ENCODE measurements around the gene RELT.

RELT gene

GRCh38 chr11:73345481-73346160, 30.6 kb upstream of the RELT start:
- Histone ChIP-seq H2AFZ (ENCODE audit: low read depth, low read length, severe bottlenecking) (no peak overlapping the region), H3K27ac (ENCODE audit: low read depth, low read length) (no peak overlapping the region), H3K9me3 (ENCODE audit: insufficient read depth, low read length) (no peaks in the 10 kb centered on the region), H3K4me3 (ENCODE audit: insufficient read depth, low read length, poor library complexity, severe bottlenecking) (no peak overlapping the region), H3F3A (ENCODE audit: insufficient read depth) (no peaks in the 10 kb centered on the region), H4K20me1 (ENCODE audit: low read depth, low read length) (no peaks in the 10 kb centered on the region), H3K36me3 (ENCODE audit: low read length) (no peaks in the 10 kb centered on the region), H3K9ac (ENCODE audit: low read length) (no peak overlapping the region), H3K4me2 (ENCODE audit: low read depth, low read length, poor library complexity, severe bottlenecking) (no peak overlapping the region), H3K27me3 (ENCODE audit: low read length) (no peaks in the 10 kb centered on the region), H3K79me2 (ENCODE audit: insufficient read depth, low read length) (no peaks in the 10 kb centered on the region), H3K9me2 (replicated peaks; ENCODE audit: insufficient read depth, low read length) (no peaks in the 10 kb centered on the region)
- no peak for TF ChIP-seq EZH2phosphoT487 (conservative IDR thresholded peaks at IDR 0.05; ENCODE audit: low read length)
- TF ChIP-seq, protein P1, sequence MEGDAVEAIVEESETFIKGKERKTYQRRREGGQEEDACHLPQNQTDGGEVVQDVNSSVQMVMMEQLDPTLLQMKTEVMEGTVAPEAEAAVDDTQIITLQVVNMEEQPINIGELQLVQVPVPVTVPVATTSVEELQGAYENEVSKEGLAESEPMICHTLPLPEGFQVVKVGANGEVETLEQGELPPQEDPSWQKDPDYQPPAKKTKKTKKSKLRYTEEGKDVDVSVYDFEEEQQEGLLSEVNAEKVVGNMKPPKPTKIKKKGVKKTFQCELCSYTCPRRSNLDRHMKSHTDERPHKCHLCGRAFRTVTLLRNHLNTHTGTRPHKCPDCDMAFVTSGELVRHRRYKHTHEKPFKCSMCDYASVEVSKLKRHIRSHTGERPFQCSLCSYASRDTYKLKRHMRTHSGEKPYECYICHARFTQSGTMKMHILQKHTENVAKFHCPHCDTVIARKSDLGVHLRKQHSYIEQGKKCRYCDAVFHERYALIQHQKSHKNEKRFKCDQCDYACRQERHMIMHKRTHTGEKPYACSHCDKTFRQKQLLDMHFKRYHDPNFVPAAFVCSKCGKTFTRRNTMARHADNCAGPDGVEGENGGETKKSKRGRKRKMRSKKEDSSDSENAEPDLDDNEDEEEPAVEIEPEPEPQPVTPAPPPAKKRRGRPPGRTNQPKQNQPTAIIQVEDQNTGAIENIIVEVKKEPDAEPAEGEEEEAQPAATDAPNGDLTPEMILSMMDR (IDR thresholded peaks at IDR 0.05; ENCODE audit: insufficient read depth, low read length, poor library complexity, severe bottlenecking) = no peak

GRCh38 chr11:73346186-73346935, 29.8 kb upstream of the RELT start:
- no peak overlapping the region for H3K4me3 ChIP-seq (ENCODE audit: insufficient read depth, low read length, poor library complexity, severe bottlenecking)
- H4K20me1 ChIP-seq (ENCODE audit: low read depth, low read length) = no peaks in the 10 kb centered on the region
- H3F3A ChIP-seq (ENCODE audit: insufficient read depth) = no peaks in the 10 kb centered on the region
- H3K27ac ChIP-seq (ENCODE audit: low read depth, low read length) = no peak overlapping the region
- H3K4me2 ChIP-seq (ENCODE audit: low read depth, low read length, poor library complexity, severe bottlenecking) = no peak overlapping the region
- no peaks in the 10 kb centered on the region for H3K9me2 ChIP-seq (replicated peaks; ENCODE audit: insufficient read depth, low read length)
- H3K9me3 ChIP-seq (ENCODE audit: insufficient read depth, low read length) = no peaks in the 10 kb centered on the region
- H3K36me3 ChIP-seq (ENCODE audit: low read length) = no peaks in the 10 kb centered on the region
- H3K9ac ChIP-seq (ENCODE audit: low read length) = no peak overlapping the region
- H3K27me3 ChIP-seq (ENCODE audit: low read length) = no peaks in the 10 kb centered on the region
- H3K79me2 ChIP-seq (ENCODE audit: insufficient read depth, low read length) = no peaks in the 10 kb centered on the region
- TF ChIP-seq, protein P1 (IDR thresholded peaks at IDR 0.05; ENCODE audit: insufficient read depth, low read length, poor library complexity, severe bottlenecking) = no peak
- no peak for TF ChIP-seq EZH2phosphoT487 (conservative IDR thresholded peaks at IDR 0.05; ENCODE audit: low read length)
- no peak overlapping the region for H2AFZ ChIP-seq (ENCODE audit: low read depth, low read length, severe bottlenecking)

DNA sequence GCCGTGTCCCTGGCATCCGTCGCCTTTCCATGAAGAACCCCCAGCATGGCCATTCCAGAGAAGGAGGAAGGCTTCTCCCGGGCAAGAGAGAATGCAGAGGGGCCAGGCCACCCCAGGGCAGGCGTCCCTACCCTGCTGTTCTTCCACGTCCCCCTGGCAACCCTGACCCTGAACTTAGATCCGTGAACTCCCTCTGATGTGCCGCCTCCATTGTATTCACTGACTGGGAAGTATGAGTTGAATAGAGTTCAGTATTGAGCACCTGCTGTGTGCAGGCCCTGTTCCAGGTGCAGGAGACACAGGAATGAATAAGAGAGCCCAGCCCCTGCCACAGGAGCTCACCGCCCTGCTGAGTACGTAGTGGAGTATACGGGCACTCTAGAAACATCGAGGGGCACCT, 29.1 kb upstream of the RELT start:
- TF ChIP-seq, protein P1 (IDR thresholded peaks at IDR 0.05; ENCODE audit: insufficient read depth, low read length, poor library complexity, severe bottlenecking) = no peak
- no peak for TF ChIP-seq EZH2phosphoT487 (conservative IDR thresholded peaks at IDR 0.05; ENCODE audit: low read length)
- no peak overlapping the region for H2AFZ ChIP-seq (ENCODE audit: low read depth, low read length, severe bottlenecking)
- no peaks in the 10 kb centered on the region for H3K36me3 ChIP-seq (ENCODE audit: low read length)
- H3K4me2 ChIP-seq (ENCODE audit: low read depth, low read length, poor library complexity, severe bottlenecking) = no peak overlapping the region
- H4K20me1 ChIP-seq (ENCODE audit: low read depth, low read length) = no peaks in the 10 kb centered on the region
- H3K27me3 ChIP-seq (ENCODE audit: low read length) = no peaks in the 10 kb centered on the region
- no peak overlapping the region for H3K27ac ChIP-seq (ENCODE audit: low read depth, low read length)
- H3K79me2 ChIP-seq (ENCODE audit: insufficient read depth, low read length) = no peaks in the 10 kb centered on the region
- no peaks in the 10 kb centered on the region for H3K9me2 ChIP-seq (replicated peaks; ENCODE audit: insufficient read depth, low read length)
- H3K4me3 ChIP-seq (ENCODE audit: insufficient read depth, low read length, poor library complexity, severe bottlenecking) = no peak overlapping the region
- no peak overlapping the region for H3K9ac ChIP-seq (ENCODE audit: low read length)
- H3F3A ChIP-seq (ENCODE audit: insufficient read depth) = no peaks in the 10 kb centered on the region
- H3K9me3 ChIP-seq (ENCODE audit: insufficient read depth, low read length) = no peaks in the 10 kb centered on the region
